Liver (tissue), 3 donors: ENCODE measurements around the gene MCTP2.

ENCODE experiments used
- EGR1 ChIP-seq, 2 donors: IDR thresholded peaks; 2 replicates each; pipeline ENCODE4 v1.6.1; 2016 to 2018; ENCODE audit warnings: antibody characterized with exemption in 2 of 2, low read depth in 2 of 2
- SP1 ChIP-seq: IDR thresholded peaks from 2 replicates; pipeline ENCODE4 v1.6.1; 2018; ENCODE audit warnings: antibody characterized with exemption, mild to moderate bottlenecking
- TAF1 ChIP-seq: conservative IDR thresholded peaks from 2 replicates; pipeline ENCODE4 v1.6.1; 2016; ENCODE audit warnings: antibody characterized with exemption, mild to moderate bottlenecking
- TF ChIP-seq, protein P1 (sequence below): IDR thresholded peaks from 2 replicates; pipeline ENCODE4 v1.6.1; 2016; ENCODE audit warnings: antibody characterized with exemption
- TF ChIP-seq, protein P2 (sequence below): fragments of 150-350 bp; IDR thresholded peaks from 2 replicates; pipeline ENCODE4 v1.5.1; 2017; ENCODE audit warnings: improper control_type of control experiment, low read depth, low read length; ENCODE audit not compliant: missing input control
- TF ChIP-seq, protein P3 (sequence below): IDR thresholded peaks from 2 replicates; pipeline ENCODE4 v1.6.1; 2016; ENCODE audit warnings: antibody characterized with exemption
- TF ChIP-seq, protein P4 (sequence below): IDR thresholded peaks from 2 replicates; pipeline ENCODE4 v1.6.1; 2016; ENCODE audit warnings: antibody characterized with exemption
- donor health status: healthy.
- donor health status: healthy.

DNA sequence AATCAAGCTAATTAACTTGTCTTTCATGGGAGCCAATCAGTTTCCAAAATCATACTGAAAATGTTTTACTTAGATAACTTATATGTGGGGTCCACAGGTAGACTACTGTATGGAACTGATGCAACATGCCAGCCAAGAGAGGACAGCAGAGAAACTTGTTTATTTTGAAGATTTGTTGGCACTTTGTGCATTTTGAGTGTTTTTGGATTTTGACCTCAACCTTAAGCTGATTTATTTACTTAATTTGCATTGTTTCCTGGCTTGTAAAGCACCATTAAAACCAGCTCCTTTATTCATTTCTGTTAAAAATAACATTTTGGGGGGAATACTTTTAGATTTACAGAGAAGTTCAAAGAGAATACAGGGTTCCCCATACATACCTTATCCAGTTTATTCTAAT is 166.6 kb downstream of the MCTP2 start:
- TF ChIP-seq, protein P1, sequence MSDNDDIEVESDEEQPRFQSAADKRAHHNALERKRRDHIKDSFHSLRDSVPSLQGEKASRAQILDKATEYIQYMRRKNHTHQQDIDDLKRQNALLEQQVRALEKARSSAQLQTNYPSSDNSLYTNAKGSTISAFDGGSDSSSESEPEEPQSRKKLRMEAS = no peak
- TF ChIP-seq, protein P2, sequence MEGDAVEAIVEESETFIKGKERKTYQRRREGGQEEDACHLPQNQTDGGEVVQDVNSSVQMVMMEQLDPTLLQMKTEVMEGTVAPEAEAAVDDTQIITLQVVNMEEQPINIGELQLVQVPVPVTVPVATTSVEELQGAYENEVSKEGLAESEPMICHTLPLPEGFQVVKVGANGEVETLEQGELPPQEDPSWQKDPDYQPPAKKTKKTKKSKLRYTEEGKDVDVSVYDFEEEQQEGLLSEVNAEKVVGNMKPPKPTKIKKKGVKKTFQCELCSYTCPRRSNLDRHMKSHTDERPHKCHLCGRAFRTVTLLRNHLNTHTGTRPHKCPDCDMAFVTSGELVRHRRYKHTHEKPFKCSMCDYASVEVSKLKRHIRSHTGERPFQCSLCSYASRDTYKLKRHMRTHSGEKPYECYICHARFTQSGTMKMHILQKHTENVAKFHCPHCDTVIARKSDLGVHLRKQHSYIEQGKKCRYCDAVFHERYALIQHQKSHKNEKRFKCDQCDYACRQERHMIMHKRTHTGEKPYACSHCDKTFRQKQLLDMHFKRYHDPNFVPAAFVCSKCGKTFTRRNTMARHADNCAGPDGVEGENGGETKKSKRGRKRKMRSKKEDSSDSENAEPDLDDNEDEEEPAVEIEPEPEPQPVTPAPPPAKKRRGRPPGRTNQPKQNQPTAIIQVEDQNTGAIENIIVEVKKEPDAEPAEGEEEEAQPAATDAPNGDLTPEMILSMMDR = no peak
- TF ChIP-seq, protein P3, sequence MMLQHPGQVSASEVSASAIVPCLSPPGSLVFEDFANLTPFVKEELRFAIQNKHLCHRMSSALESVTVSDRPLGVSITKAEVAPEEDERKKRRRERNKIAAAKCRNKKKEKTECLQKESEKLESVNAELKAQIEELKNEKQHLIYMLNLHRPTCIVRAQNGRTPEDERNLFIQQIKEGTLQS = no peak
- no peak for TF ChIP-seq SP1
- no peak for TF ChIP-seq TAF1
- TF ChIP-seq, protein P4, sequence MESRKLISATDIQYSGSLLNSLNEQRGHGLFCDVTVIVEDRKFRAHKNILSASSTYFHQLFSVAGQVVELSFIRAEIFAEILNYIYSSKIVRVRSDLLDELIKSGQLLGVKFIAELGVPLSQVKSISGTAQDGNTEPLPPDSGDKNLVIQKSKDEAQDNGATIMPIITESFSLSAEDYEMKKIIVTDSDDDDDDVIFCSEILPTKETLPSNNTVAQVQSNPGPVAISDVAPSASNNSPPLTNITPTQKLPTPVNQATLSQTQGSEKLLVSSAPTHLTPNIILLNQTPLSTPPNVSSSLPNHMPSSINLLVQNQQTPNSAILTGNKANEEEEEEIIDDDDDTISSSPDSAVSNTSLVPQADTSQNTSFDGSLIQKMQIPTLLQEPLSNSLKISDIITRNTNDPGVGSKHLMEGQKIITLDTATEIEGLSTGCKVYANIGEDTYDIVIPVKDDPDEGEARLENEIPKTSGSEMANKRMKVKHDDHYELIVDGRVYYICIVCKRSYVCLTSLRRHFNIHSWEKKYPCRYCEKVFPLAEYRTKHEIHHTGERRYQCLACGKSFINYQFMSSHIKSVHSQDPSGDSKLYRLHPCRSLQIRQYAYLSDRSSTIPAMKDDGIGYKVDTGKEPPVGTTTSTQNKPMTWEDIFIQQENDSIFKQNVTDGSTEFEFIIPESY = no peak
- no peak for TF ChIP-seq EGR1 (IDR thresholded peaks at IDR 0.05; ENCODE audit: low read depth in 2 of 2)
